Cerebellar nuclear complex (tissue), 1 donor: ENCODE results near the gene AGO4.
"Not testable (repeated sequence)": the region's sequence is repeated elsewhere in the genome, so short reads cannot be mapped to it uniquely, and the experiment has no call there.

Experiments used
- DNase-seq, 2 experiments: peaks; one replicate each; lab custom pipeline; 2025; lab: John Stamatoyannopoulos, UW

AGO4 gene

GRCh38 chr1:35807614-35808449, at the start of gene AGO4:
AGO4 (plus strand) TSS chr1:35808016; CDS start chr1:35808417, 401 bp downstream.
- no peak for DNase-seq

DNA sequence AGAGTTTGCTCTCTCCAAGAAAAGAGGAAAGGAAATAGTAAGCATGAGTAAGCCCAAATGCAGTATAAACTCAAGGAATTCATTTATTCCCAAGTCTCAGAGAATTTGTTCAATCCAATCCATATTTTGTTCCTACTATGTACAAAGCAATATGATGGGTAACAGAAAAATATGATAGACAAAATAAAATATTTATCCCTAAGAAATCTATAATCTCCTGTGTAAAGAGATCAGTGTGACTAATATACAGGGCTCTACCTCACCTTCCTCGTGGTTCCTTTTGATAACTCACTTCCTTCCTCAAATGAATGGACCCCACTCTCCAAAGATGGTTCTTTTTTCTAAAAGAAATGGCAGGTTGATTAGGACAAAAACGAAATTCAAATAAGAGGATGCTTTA, 45.7 kb upstream of the AGO4 start:
- DNase-seq, result no peak

- no peak for DNase-seq
Measured at GRCh38 chr1:35763201-35763600, 44.6 kb upstream of the AGO4 start.

GRCh38 chr1:35764283-35764682, 43.5 kb upstream of the AGO4 start:
- DNase-seq, result no peak

DNA sequence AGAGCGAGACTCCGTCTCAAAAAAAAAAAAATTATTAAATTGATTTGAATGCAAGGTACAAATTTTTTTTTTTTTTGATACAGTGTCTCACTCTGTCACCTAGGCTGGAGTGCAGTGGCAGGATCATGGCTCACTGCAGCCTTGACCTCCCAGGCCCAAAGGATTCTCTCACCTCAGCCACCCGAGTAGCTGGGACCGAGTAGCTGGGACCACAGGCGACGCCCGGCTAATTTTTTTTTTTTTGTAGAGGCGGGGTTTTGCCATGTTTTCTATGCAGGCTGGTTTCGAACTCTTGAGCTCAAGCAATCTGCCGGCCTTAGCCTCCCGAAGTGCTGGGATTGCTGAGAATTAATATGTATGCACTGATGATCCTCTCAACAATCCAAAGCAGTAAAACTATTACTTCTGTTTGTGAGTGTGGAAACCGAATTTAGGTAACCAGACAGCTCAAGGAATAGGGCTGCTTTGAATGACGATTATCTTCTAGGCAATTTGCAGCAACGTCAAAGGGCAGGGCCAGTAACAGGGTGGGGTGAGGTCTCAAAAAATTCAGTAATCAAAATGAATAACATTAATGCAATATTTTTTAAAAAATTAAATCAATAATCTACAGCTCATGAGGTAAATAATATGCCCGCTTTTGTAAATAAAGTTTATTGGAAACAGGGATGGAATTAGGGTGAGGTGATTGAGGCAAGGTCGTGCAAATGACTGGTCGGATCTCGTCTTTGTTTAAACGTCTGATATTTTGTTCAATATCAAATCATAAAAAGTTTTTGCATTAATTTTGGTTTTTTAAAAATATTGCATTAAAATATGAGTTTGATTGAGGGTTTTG, 39.2 kb upstream of the AGO4 start:
- no peak for DNase-seq

GRCh38 chr1:35769188-35769758, 38.5 kb upstream of the AGO4 start:
- no peak for DNase-seq

DNA sequence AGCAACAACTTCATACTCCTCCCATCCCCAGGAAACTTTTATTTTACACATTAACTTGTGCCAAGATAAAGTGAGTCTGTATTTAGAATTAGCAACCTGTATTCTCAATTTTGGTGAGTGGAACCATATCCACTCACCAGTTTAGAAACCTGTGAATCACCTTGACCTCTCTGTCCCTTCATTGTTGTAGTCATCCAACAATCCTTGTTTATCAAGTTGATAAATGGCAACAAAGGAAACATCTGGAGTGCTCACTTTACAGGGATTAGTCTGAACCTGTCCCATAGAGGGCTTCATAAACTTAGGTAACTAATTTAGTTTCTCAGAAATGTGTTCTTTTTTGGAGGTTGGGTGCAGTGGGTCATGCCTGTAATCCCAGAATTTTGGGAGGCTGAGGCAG, 34.1 kb upstream of the AGO4 start:
- DNase-seq, result no peak

- not testable (repeated sequence) for DNase-seq
Measured at GRCh38 chr1:35776172-35776571, 31.6 kb upstream of the AGO4 start.

- no peak for DNase-seq
Measured at GRCh38 chr1:35777109-35777508, 30.7 kb upstream of the AGO4 start.

- DNase-seq, result no peak
Measured at GRCh38 chr1:35783055-35783583, 24.7 kb upstream of the AGO4 start.

GRCh38 chr1:35784364-35784763, 23.5 kb upstream of the AGO4 start:
- not testable (repeated sequence) for DNase-seq

DNA sequence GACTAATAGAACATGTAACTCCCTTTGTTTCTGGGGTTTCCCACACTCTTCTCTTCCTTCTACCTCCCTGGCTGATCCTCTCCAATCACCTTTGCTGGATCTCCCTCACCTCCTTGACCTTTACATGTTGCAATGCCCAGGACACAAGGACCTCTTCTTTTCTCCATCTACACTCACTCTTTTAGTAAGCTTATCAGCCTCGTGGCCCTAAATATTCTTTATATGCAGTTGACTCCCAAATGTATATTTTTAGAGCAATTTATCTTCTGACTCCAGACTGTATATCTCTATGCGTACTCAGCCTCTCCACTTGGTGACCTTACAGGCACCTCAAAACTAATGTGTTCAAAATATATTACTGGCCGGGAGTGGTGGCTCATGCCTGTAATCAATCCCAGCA, 19.7 kb upstream of the AGO4 start:
- no peak for DNase-seq

DNA sequence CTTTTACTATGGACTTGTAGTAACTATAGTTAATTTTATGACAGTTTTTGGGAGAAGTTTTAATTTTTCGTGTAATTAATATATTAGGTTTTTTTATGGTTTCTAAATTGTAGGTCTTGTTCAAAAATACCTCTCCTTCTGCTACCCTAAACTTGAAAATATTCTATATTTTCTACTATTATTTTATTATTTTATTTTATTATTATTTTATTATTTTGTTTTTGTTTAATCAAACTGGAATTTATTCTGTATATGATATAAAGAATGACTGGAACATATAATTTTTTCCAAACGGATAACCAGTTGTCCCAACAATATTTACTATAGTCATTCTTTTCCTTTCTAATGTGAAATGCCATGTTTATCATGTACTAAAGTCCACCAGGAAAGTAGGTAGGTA, 17.1 kb upstream of the AGO4 start:
- no peak for DNase-seq

- DNase-seq, result no peak
Measured at GRCh38 chr1:35795295-35795694, 12.5 kb upstream of the AGO4 start.

GRCh38 chr1:35797380-35797779, 10.4 kb upstream of the AGO4 start:
- DNase-seq, result no peak

DNA sequence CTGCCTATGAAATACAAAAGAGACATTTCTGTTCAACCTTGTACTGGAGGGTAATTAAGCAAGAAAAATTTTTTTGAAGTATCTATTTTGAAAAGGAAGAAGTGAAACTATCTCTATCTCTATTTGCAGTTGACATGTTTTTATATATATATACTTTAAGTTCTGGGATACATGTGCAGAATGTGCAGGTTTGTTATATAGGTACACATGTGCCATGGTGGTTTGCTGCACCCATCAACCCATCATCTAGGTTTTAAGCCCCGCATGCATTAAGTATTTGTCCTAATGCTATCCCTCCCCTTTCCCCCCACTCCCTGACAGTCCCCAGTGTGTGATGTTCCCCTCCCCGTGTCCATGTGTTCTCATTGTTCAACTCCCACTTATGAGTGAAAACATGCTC, 9.8 kb upstream of the AGO4 start:
- DNase-seq, result not testable (repeated sequence)

DNA sequence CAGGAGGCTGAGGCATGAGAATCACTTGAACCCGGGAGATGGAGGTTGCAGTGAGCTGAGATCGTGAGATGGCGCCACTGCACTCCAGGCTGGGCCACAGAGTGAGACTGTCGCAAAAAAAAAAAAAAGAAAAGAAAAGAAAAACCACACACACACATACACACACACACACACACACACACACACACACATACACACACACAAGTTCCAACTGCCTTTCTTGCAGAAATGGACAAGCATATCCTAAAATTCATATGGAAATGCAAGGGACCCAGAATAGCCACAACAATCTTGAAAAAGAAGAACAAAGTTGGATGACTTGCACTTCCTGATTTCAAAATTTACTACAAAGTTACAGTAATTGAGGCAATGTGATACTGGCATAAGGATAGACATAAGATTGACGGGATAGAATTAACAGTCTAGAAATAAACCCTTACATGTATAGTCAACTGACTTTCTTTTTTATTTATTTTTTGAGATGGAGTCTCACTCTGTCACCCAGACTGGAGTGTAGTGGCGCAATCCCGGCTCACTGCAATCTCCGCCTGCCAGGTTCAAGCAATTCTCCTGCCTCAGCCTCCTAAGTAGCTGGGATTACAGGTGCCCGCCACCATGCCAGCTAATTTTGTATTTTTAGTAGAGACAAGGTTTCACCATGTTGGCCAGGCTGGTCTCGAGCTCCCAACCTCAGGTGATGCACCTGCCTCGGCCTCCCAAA, 7.5 kb upstream of the AGO4 start:
- not testable (repeated sequence) for DNase-seq

- DNase-seq, result no peak
Measured at GRCh38 chr1:35808450-35809113, 766 bp downstream of the AGO4 start.

DNA sequence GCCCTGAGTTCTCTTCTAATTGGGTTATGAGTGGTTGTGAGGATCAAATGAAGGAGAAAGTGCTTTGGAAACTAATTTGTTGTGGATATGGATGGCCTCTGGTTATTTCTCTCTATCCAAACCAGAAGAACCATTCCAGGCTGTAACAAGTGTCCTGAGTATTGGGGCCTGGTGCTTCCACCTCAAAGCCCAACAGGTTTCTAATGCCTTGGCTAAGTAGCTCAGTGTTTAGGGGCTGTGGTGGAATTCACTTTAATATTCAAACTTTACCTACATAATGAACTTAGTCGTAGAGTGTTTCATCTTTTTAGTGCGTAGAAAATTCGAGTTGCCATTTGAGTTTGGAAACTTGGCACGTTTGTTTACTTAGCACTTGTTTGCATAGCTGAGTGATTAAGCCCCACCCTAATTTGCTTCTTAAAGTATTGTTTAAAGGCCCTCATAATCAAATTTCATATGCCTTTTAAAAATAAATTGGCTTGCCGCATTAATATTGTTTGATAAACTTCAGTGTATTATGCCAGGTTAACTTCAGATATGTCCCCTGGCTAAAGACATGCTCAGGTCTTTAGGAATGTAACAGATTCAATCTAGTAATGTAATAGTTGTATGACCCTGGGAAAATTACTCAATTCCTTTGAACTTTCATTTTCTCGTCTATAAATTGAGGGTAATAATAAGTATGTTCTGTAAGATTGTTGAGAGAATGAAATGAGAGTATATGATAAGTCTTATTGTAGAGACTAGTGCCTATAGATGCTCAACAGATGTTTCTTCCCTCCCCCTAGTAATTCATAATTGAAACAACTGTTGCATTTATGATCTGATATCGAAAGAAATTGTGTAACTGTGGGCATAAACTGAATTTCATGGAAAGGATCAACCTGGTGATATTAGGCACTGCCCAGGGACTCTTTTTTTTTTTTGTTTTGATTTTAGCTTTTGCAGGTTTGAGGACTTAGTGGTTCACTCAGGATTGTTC, 1.6 kb downstream of the AGO4 start:
- no peak for DNase-seq
